GM12864 (cell line): Measurements from ENCODE around the gene KIF25.

Experiments used
- DNase-seq: peaks from one replicate; pipeline ENCODE4 v3.0.0-alpha.2; 2011; ENCODE audit warnings: low read depth
- H3K4me3 ChIP-seq: 2 replicates; pipeline ENCODE4 v1.5.1; 2011; ENCODE audit warnings: mild to moderate bottlenecking, low read depth, low read length, control low read depth
- TF ChIP-seq, protein P1 (sequence below): IDR thresholded peaks from 2 replicates; pipeline ENCODE4 v1.5.1; 2011; ENCODE audit warnings: low read depth, mild to moderate bottlenecking, moderate library complexity, low read length, control low read depth, inconsistent platforms; ENCODE audit errors: missing control alignments

The KIF25 gene

DNA sequence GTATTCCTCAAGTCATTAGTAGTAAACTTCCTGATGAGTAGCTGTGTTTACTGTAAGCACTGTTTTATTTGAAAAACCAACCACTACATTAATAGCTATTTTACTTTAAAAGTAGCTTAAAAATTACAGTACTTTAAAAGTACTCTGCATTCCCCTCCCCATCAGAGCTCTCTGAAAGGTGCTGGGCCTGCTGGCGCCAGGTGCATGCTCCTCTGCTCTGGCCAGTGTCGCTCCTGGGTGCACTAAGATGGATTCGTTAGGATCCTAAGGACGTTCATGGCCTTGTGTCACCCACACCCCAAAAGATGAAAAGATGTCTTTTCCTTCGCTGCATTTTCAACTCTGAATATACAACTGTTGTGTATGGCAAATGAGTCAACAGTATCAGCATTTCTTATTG, 43.9 kb upstream of the KIF25 start:
- no peak overlapping the region for H3K4me3 ChIP-seq
- no peak for DNase-seq
- TF ChIP-seq, protein P1, sequence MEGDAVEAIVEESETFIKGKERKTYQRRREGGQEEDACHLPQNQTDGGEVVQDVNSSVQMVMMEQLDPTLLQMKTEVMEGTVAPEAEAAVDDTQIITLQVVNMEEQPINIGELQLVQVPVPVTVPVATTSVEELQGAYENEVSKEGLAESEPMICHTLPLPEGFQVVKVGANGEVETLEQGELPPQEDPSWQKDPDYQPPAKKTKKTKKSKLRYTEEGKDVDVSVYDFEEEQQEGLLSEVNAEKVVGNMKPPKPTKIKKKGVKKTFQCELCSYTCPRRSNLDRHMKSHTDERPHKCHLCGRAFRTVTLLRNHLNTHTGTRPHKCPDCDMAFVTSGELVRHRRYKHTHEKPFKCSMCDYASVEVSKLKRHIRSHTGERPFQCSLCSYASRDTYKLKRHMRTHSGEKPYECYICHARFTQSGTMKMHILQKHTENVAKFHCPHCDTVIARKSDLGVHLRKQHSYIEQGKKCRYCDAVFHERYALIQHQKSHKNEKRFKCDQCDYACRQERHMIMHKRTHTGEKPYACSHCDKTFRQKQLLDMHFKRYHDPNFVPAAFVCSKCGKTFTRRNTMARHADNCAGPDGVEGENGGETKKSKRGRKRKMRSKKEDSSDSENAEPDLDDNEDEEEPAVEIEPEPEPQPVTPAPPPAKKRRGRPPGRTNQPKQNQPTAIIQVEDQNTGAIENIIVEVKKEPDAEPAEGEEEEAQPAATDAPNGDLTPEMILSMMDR = no peak

DNA sequence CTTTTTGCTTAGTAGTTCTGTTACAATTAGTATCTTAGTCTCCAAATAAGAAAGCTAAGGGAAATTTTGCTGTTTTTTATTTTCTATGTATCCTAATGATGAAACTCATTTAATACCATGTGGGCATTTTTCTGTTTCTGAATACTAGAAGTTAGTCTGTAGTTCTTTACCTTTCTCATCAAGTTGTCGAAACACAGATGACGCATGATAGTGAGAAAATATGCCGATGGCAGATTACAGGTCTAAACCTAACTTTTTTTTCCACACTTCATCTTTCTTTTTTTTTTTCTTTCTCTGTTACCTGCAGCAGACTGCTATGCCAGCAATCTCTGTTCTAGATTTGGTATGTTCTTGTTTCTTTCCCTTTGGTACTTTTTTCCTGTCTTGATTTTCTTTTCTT, 43.3 kb upstream of the KIF25 start:
- H3K4me3 ChIP-seq = no peak overlapping the region
- DNase-seq = no peak
- TF ChIP-seq, protein P1 = no peak

DNA sequence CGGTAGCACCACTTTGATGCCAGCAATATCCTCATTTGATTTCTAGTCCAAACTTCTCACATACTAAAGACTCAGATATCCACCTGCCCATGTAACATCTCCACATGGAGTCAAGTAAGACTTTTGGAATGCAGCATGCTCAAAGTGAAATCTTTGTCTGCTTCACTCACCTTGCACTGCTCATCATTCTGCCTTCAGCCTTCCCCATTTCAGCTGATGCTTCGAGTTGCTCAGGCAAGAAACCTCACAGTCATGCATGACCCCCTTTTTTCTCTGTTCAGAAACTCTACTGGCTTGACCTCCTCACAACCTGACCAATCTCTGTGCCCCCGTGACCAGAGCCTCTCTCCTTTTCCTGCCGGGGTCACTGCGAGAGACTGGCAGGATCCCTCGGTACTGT, 41.0 kb upstream of the KIF25 start:
- TF ChIP-seq, protein P1 = no peak
- H3K4me3 ChIP-seq = no peak overlapping the region
- no peak for DNase-seq

DNA sequence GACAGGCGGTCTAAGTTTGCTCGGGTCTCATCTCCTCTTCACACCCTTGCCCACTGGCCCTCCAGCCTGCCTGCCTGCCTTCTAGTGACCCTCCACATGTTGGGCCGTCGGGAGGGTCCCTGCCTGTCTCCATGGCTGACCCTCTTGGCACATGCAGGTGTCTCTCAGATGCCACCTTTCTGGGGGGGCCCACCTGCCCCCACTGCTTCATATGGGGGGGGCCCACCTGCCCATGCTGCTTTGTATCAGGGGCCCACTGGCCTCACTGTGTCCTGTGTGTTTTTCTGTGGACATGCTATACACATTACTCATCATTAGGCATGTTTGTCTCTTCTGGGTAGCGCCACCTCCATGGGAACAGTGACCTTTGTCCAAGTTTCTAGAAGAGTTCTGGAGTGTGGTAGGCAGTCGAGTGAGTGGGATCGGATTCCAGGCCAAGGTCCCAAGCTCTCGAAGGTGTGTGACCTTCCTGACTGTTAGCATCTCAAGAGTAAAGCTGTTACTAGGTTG, 40.4 kb upstream of the KIF25 start:
- no peak for DNase-seq
- no peak overlapping the region for H3K4me3 ChIP-seq
- TF ChIP-seq, protein P1 = no peak

DNA sequence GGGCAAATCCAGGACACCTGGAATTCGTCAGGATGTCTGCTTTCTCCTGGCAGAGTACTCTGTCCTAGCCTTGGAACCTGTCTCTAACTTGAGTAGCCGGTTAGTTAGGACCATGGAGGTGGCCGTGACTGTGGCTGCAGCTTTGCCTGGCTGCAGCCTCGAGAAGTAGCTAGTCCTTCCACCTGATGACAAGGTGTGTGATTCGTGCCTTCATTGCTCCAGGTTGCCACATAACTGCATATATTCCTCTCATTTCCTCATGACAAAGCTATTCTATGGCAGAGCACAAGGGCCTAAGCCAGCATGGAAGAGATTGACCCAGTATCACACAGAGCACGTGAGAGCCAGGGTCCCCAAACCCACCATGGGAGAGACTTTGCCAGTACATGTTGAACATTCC, 39.8 kb upstream of the KIF25 start:
- H3K4me3 ChIP-seq = no peak overlapping the region
- no peak for DNase-seq
- TF ChIP-seq, protein P1 = no peak

DNA sequence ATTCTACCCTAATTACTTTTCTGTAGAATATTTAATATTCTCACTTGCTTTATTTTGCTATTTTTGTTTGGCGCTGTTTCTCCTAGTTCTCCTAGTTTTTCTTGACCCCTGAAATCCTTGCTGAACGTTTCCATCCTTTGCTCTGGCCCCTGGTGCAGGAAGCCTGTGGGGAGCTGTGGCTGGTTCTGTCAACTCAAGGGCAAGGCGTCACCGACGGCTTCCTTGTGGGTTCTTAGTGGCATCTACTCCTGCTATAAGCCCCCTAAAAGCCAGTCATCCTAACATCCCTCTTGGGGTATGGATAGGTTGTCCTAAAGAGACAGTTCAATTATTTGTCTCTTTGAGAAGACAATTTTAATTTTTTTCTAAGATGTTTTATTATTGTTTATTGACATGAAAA, 36.9 kb upstream of the KIF25 start:
- no peak for DNase-seq
- TF ChIP-seq, protein P1 = no peak
- H3K4me3 ChIP-seq = no peak overlapping the region

DNA sequence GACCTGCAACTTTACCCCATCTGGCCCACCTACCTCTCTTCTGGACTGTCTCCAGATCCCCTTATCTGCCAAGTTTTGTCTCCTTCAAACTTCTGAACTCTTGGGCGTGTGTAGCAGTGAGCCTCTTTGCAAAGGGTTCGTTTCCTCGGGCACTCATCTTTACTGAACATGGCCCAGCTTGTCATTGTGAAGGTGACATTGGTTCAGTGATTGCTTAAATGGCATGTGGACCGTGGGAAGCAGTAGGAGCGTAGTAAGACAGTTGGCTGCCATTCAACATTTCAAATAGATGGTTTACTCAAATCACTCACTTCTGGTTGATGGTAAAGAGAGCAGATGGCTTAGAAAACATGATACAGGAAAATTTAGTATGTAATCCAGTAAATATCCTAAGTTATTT, 34.8 kb upstream of the KIF25 start:
- TF ChIP-seq, protein P1 = no peak

More for the DNA sequence above, 34.8 kb upstream of the KIF25 start:
- DNase-seq = no peak
- H3K4me3 ChIP-seq = no peak overlapping the region
